Measurements from ENCODE around the gene CDK17. TPM values are rescaled to one million over a fixed set of nuclear protein-coding genes. Genes with fewer than 3 reads are reported as not detected.

CDK17 gene
- total and polyA plus RNA-seq, 2 donors (not counting 1 experiment from before 2014, with no cell fraction given) = 15.6 to 87.8 TPM

- H3K36me3 ChIP-seq (replicated peaks in 1 of 2; ENCODE audit: control extremely low read depth in 1 of 2, control insufficient read depth in 1 of 2, extremely low read depth in 1 of 2, insufficient read depth in 2 of 2, low read length in 1 of 2) = no peaks in the 10 kb centered on the region
- WGBS (ENCODE audit: insufficient coverage) = 90% methylated on average over 2 of the region's 3 CpGs
- no peaks in the 10 kb centered on the region for H4K20me1 ChIP-seq (ENCODE audit: control insufficient read depth, insufficient read depth, low read length, poor library complexity, severe bottlenecking)
- ChIA-PET POLR2A (no interaction called here), CTCF (interaction anchor here (0.6 kb wide), 1 partner anchor 93 kb away, joined by 4 read pairs; no protein-coding TSS in a partner anchor)
- Mint-ChIP-seq H3K4me1 (peaks cover 15% of the 10 kb centered on the region), H3K4me3 (no peak overlapping the region), H3K9me3 (ENCODE audit: insufficient read depth) (no peaks in the 10 kb centered on the region), H3K27ac (no peak overlapping the region), H3K27me3 (no peaks in the 10 kb centered on the region)
- H3K79me2 ChIP-seq (ENCODE audit: control insufficient read depth, insufficient read depth, low read length) = no peaks in the 10 kb centered on the region
- DNase-seq (no peak), ATAC-seq (ENCODE audit: low read depth) (no peak)
- no peak overlapping the region for H3K27ac ChIP-seq (ENCODE audit: low read length in 2 of 2)
- no peaks in the 10 kb centered on the region for H3K27me3 ChIP-seq (replicated peaks in 1 of 4; ENCODE audit: control extremely low read depth in 1 of 4, control insufficient read depth in 3 of 4, insufficient read depth in 4 of 4, low read length in 3 of 4)
- H3K4me2 ChIP-seq (replicated peaks; ENCODE audit: low read depth, low read length, poor library complexity, severe bottlenecking) = no peak overlapping the region
- TF ChIP-seq CTCF (IDR thresholded peaks at IDR 0.05) (no peak), EZH2 (IDR thresholded peaks at IDR 0.05; ENCODE audit: borderline replicate concordance, insufficient read depth, low read depth, low read length, poor library complexity, severe bottlenecking) (no peak)
- peaks cover 13 to 14% of the 10 kb centered on the region in 2 donors for H3K4me1 ChIP-seq (ENCODE audit: control insufficient read depth in 2 of 2, insufficient read depth in 2 of 2, low read length in 2 of 2)
- H2AFZ ChIP-seq (ENCODE audit: insufficient read depth, low read depth, low read length, poor library complexity, severe bottlenecking) = no peak overlapping the region
- intact Hi-C loops (cut with micrococcal nuclease) = no loop called here
- H3K9ac ChIP-seq (ENCODE audit: low read length) = no peak overlapping the region
- H3K9me3 ChIP-seq (ENCODE audit: control extremely low read depth in 1 of 3, control insufficient read depth in 2 of 3, insufficient read depth in 1 of 3, low read length in 2 of 3) = peaks cover 0 to 1% (median 0%) of the 10 kb centered on the region in 3 donors
- no peak overlapping the region for H3K4me3 ChIP-seq (ENCODE audit: control extremely low read depth in 1 of 5, extremely low read depth in 1 of 5, insufficient read depth in 1 of 5, low read depth in 2 of 5, low read length in 4 of 5)
Observed at GRCh38 chr12:96442906-96443305, 42.7 kb upstream of the CDK17 start.

- Histone ChIP-seq H3K4me3 (ENCODE audit: control extremely low read depth in 1 of 5, extremely low read depth in 1 of 5, insufficient read depth in 1 of 5, low read depth in 2 of 5, low read length in 4 of 5) (no peak overlapping the region), H3K9ac (ENCODE audit: low read length) (no peak overlapping the region), H3K9me3 (ENCODE audit: control extremely low read depth in 1 of 3, control insufficient read depth in 2 of 3, insufficient read depth in 1 of 3, low read length in 2 of 3) (peaks cover 0 to 1% (median 0%) of the 10 kb centered on the region in 3 donors), H3K36me3 (replicated peaks in 1 of 2; ENCODE audit: control extremely low read depth in 1 of 2, control insufficient read depth in 1 of 2, extremely low read depth in 1 of 2, insufficient read depth in 2 of 2, low read length in 1 of 2) (no peaks in the 10 kb centered on the region), H3K27ac (ENCODE audit: low read length in 2 of 2) (no peak overlapping the region), H3K79me2 (ENCODE audit: control insufficient read depth, insufficient read depth, low read length) (no peaks in the 10 kb centered on the region), H3K27me3 (replicated peaks in 1 of 4; ENCODE audit: control extremely low read depth in 1 of 4, control insufficient read depth in 3 of 4, insufficient read depth in 4 of 4, low read length in 3 of 4) (no peaks in the 10 kb centered on the region), H4K20me1 (ENCODE audit: control insufficient read depth, insufficient read depth, low read length, poor library complexity, severe bottlenecking) (no peaks in the 10 kb centered on the region), H3K4me2 (replicated peaks; ENCODE audit: low read depth, low read length, poor library complexity, severe bottlenecking) (no peak overlapping the region), H2AFZ (ENCODE audit: insufficient read depth, low read depth, low read length, poor library complexity, severe bottlenecking) (no peak overlapping the region), H3K4me1 (ENCODE audit: control insufficient read depth in 2 of 2, insufficient read depth in 2 of 2, low read length in 2 of 2) (peaks cover 13 to 14% of the 10 kb centered on the region in 2 donors)
- ChIA-PET POLR2A (no interaction called here), CTCF (no interaction called here)
- no CpG with 5 or more reads among the region's 3 CpGs for WGBS (ENCODE audit: insufficient coverage)
- Mint-ChIP-seq H3K27ac (no peak overlapping the region), H3K9me3 (ENCODE audit: insufficient read depth) (no peaks in the 10 kb centered on the region), H3K4me1 (peaks cover 15% of the 10 kb centered on the region), H3K27me3 (no peaks in the 10 kb centered on the region), H3K4me3 (no peak overlapping the region)
- TF ChIP-seq EZH2 (IDR thresholded peaks at IDR 0.05; ENCODE audit: borderline replicate concordance, insufficient read depth, low read depth, low read length, poor library complexity, severe bottlenecking) = no peak
- no peak for TF ChIP-seq CTCF (IDR thresholded peaks at IDR 0.05)
- DNase-seq (no peak), ATAC-seq (ENCODE audit: low read depth) (no peak)
- intact Hi-C loops (cut with micrococcal nuclease) = no loop called here
Observed at GRCh38 chr12:96441816-96442215, 41.6 kb upstream of the CDK17 start.

All from B cell (primary cell).